K562 (cell line): ENCODE data around the gene CETN2. TPM values are rescaled to one million over a fixed set of nuclear protein-coding genes. Genes with fewer than 3 reads are reported as not detected.

Experiments used
- ATAC-seq: fragments of 200-7000 bp; cut with Tn5 transposase; 3 replicates; pipeline ENCODE4 v1.9.1; 2020; ENCODE audit warnings: moderate library complexity
- BruUV-seq: library from RNA; stranded (reverse); fragments of 400-500 nt; replicated peaks from 2 replicates; lab custom pipeline; 2021; lab: Mats Ljungman, UMichigan
- CTCF ChIA-PET: fragments of 300-600 bp; formaldehyde crosslinking; extraction: SDS; loops from one replicate; lab custom pipeline; 2021; ENCODE audit warnings: low intra/inter-chr PET ratio; lab: Yijun Ruan, JAX
- POLR2A ChIA-PET: fragments of 300-600, 350-650 bp; sonication (Branson Sonifier 250); formaldehyde crosslinking; extraction: SDS; loops from one replicate; lab custom pipeline; 2021; ENCODE audit warnings: antibody characterized with exemption, inconsistent platforms; lab: Yijun Ruan, JAX
- DNase-seq, 4 experiments: peaks; one replicate each; pipeline versions ENCODE4 v3.0.0 to v3.0.0-alpha.2; 2011 to 2018; ENCODE audit warnings: low spot score in 3 of 4, mixed read lengths in 3 of 4; ENCODE audit errors: extremely low read depth in 1 of 4
- FAIRE-seq: peaks from 2 replicates; lab custom pipeline; 2011; peaks lifted over from hg19 to GRCh38; lab: Jason Lieb, UNC
- H2AFZ ChIP-seq: 2 replicates; pipeline ENCODE4 v1.6.0; 2011; ENCODE audit warnings: low read depth, low read length, control low read depth, inconsistent platforms
- H3K27ac ChIP-seq: fragments of 200-600 bp; 3 replicates; pipeline ENCODE4 v1.8.0; 2011; ENCODE audit warnings: low read depth, mild to moderate bottlenecking, control low read depth, inconsistent platforms, low read length, moderate library complexity, mixed read lengths; ENCODE audit errors: extremely low read depth
- H3K27me3 ChIP-seq, 2 experiments: fragments of 300-600 bp in 1 of 2; 2 replicates in 1 of 2; 3 replicates in 1 of 2; pipeline versions ENCODE4 v1.6.0 to v1.8.0; 2011; ENCODE audit warnings: inconsistent platforms in 2 of 2, low read length in 2 of 2, mild to moderate bottlenecking in 1 of 2, mixed read lengths in 1 of 2, moderate library complexity in 1 of 2; ENCODE audit not compliant: control insufficient read depth in 2 of 2, insufficient read depth in 2 of 2
- H3K36me3 ChIP-seq: fragments of 300-600 bp; 3 replicates; pipeline ENCODE4 v1.8.0; 2011; ENCODE audit warnings: mild to moderate bottlenecking, low read length, inconsistent platforms; ENCODE audit not compliant: control insufficient read depth, insufficient read depth
- H3K4me1 ChIP-seq, 2 experiments: fragments of 200-600 bp in 1 of 2; replicated peaks in 1 of 2; 2 replicates in 1 of 2; 3 replicates in 1 of 2; pipeline versions ENCODE4 v1.5.1 to v1.8.0; 2011; ENCODE audit warnings: inconsistent platforms in 2 of 2, low read length in 2 of 2, mild to moderate bottlenecking in 1 of 2, mixed read lengths in 1 of 2, moderate library complexity in 1 of 2; ENCODE audit not compliant: control insufficient read depth in 2 of 2, insufficient read depth in 2 of 2
- H3K4me2 ChIP-seq: 2 replicates; pipeline ENCODE4 v1.6.1; 2011; ENCODE audit warnings: low read length, control low read depth, inconsistent platforms, mixed read lengths; ENCODE audit not compliant: insufficient read depth
- H3K4me3 ChIP-seq: fragments of 200-600 bp; sonication (generic), shearing (Covaris generic); 2 replicates; pipeline ENCODE4 v1.5.1; 2016; ENCODE audit warnings: control low read depth, inconsistent platforms
- H3K79me2 ChIP-seq: fragments of 200-600 bp; 3 replicates; pipeline ENCODE4 v1.8.0; 2011; ENCODE audit warnings: low read length, inconsistent platforms; ENCODE audit not compliant: control insufficient read depth, insufficient read depth
- H3K9ac ChIP-seq, 2 experiments: 2 replicates each; pipeline versions ENCODE4 v1.6.0 to v1.6.1; 2011; ENCODE audit warnings: low read depth in 2 of 2, low read length in 2 of 2, control low read depth in 1 of 2, inconsistent platforms in 1 of 2, mild to moderate bottlenecking in 1 of 2, mixed read lengths in 1 of 2; ENCODE audit not compliant: insufficient read depth in 1 of 2
- H3K9me1 ChIP-seq: one replicate; pipeline ENCODE4 v1.6.0; 2011; ENCODE audit warnings: inconsistent platforms, mild to moderate bottlenecking, low read length, moderate library complexity; ENCODE audit not compliant: control insufficient read depth, insufficient read depth
- H3K9me3 ChIP-seq: replicated peaks from 2 replicates; pipeline ENCODE4 v1.5.1; 2011; ENCODE audit warnings: low read depth, low read length, inconsistent platforms; ENCODE audit not compliant: control insufficient read depth, insufficient read depth
- H4K20me1 ChIP-seq: replicated peaks from 2 replicates; pipeline ENCODE4 v1.6.1; 2011; ENCODE audit warnings: low read length, inconsistent platforms, mixed read lengths; ENCODE audit not compliant: control insufficient read depth, insufficient read depth
- CHD4 ChIP-seq: fragments of 200-600 bp; sonication (generic); IDR thresholded peaks from 3 replicates; pipeline ENCODE4 v1.6.1; 2012; ENCODE audit warnings: low read depth, mild to moderate bottlenecking, mixed read lengths, low read length, inconsistent platforms; ENCODE audit not compliant: insufficient read depth, insufficient replicate concordance, poor library complexity, severe bottlenecking
- KLF16 ChIP-seq: IDR thresholded peaks from 2 replicates; pipeline ENCODE4 v1.6.1; 2016; ENCODE audit warnings: antibody characterized with exemption
- SMARCA5 ChIP-seq: fragments of 450-650 bp; IDR thresholded peaks from 2 replicates; pipeline ENCODE4 v1.6.1; 2016
- SMC3 ChIP-seq: conservative IDR thresholded peaks from 2 replicates; pipeline ENCODE4 v1.6.1; 2011; ENCODE audit warnings: low read depth, low read length, improper control_type of control experiment; ENCODE audit not compliant: insufficient read depth
- STAG1 ChIP-seq: sonication (generic); formaldehyde crosslinking; IDR thresholded peaks from 2 replicates; pipeline ENCODE4 v1.5.0; 2020; ENCODE audit warnings: missing genetic modification reagents, borderline replicate concordance
- ZBTB8A ChIP-seq: fragments of 450-650 bp; IDR thresholded peaks from 2 replicates; pipeline ENCODE4 v1.6.1; 2018; ENCODE audit warnings: mild to moderate bottlenecking, moderate library complexity; ENCODE audit not compliant: partially characterized antibody
- ZFP30 ChIP-seq: fragments of 250-450 bp; sonication (Bioruptor Pico); IDR thresholded peaks from 2 replicates; pipeline ENCODE4 v1.8.0; 2022; ENCODE audit warnings: moderate library complexity, mild to moderate bottlenecking, inconsistent platforms, borderline replicate concordance
- WGBS: fragments of 100-300 bp; shearing (Covaris generic); methylation state at CpG from one replicate; pipeline ENCODE4 v1.1.6; 2016; ENCODE audit warnings: low coverage, mixed read lengths; ENCODE audit not compliant: insufficient coverage; ENCODE audit errors: missing lambda C conversion rate; 5-methylcytosine and 5-hydroxymethylcytosine counted together
- in situ Hi-C: fragments of 300-500 bp; cut with MboI; formaldehyde crosslinking; loops from 4 replicates; pipeline ENCODE4 v1.15.0; 2018; ENCODE audit warnings: inconsistent platforms, mixed read lengths
- intact Hi-C: fragments of 100-400 bp; cut with micrococcal nuclease; formaldehyde crosslinking; loops from 2 replicates; pipeline ENCODE4 v1.14.2; 2022
- polyA plus RNA-seq, 8 experiments: library from polyadenylated mRNA; depleted of rRNA in 4 of 8; stranded (reverse) in 5 of 8; unstranded in 3 of 8; fragments of >200 nt; fragmentation: Nextera tagmentation in 2 of 8; fragmentation: Illumina TruSeq in 1 of 8; extraction: Ambion mirVana in 2 of 8; extraction: Trizol in 1 of 8; gene quantifications; 2 replicates each; pipeline versions ENCODE4 v1.2.1 to v1.2.3, GENCODE V29; 2011 to 2014; ENCODE audit warnings: inconsistent platforms in 1 of 8, missing spikeins in 1 of 8
- total RNA-seq, 7 experiments: library from RNA; depleted of rRNA in 6 of 7; stranded (reverse); fragments of >200 nt in 6 of 7; fragmentation: Illumina TruSeq in 2 of 7; extraction: Trizol in 2 of 7; gene quantifications; 2 replicates each; pipeline versions ENCODE4 v1.2.1 to v1.2.3, GENCODE V29; 2011 to 2021; ENCODE audit warnings: low replicate concordance in 1 of 7
- TF ChIP-seq, protein P1 (sequence below), 2 experiments: IDR thresholded peaks; 2 replicates each; pipeline ENCODE4 v1.6.1; 2011; ENCODE audit warnings: borderline replicate concordance in 1 of 2, control low read depth in 1 of 2, low read depth in 1 of 2, low read length in 1 of 2, mild to moderate bottlenecking in 1 of 2, mixed read lengths in 1 of 2, moderate library complexity in 1 of 2; ENCODE audit not compliant: insufficient read depth in 1 of 2, insufficient read length in 1 of 2, poor library complexity in 1 of 2, severe bottlenecking in 1 of 2; ENCODE audit errors: extremely low read depth in 1 of 2
- TF ChIP-seq, protein P2 (sequence below): fragments of 200-800 bp; sonication (Bioruptor generic); IDR thresholded peaks from 2 replicates; pipeline ENCODE4 v1.6.1; 2017; ENCODE audit warnings: missing genetic modification characterization, missing compliant biosample characterization
- TF ChIP-seq, protein P3 (sequence below), 2 experiments: fragments of 450-650 bp; conservative IDR thresholded peaks; 2 replicates each; pipeline ENCODE4 v1.6.1; 2017; ENCODE audit warnings: mild to moderate bottlenecking in 2 of 2, moderate library complexity in 2 of 2

CETN2 gene
- total and polyA plus RNA-seq, 9 of the 15 experiments (the other 6 are each of a cell fraction or from before 2014, with no cell fraction given), result 16.7 to 37.1 (median 27.6) TPM

DNA sequence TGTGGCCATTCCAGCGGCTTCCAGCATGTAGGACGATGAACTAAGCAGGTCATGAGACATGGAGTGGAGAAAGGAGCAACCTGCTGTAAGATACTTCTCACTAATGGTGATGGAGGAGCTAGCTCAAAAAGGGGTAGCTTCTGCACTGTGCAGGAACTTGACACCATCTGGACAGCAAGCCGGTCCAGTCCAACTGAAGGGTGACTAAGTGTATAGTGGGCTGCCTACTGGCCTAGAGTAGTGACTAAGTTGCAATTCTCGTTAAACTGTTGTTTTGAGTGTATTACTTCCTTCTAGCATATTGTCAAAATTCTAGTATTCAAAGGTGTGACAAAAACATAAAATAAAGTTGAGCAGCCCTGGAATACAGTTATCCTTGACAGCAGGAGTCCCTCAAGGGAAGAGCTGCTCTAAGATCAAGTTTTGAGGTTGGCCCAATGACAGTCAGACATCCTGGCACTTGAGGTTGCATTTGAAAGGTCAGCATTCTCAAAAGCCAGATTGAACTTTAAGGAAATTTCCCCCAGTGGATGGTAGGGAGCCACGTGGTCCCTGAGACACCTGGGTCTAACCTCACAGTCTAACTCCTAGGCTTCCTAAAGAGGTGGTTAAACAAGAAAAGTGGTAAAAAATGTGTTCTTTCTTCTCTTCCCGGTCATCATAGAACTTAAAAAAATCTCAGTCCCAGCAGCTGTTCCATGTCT lies 8.0 kb downstream of the CETN2 start (continued):
- TF ChIP-seq, protein P1, sequence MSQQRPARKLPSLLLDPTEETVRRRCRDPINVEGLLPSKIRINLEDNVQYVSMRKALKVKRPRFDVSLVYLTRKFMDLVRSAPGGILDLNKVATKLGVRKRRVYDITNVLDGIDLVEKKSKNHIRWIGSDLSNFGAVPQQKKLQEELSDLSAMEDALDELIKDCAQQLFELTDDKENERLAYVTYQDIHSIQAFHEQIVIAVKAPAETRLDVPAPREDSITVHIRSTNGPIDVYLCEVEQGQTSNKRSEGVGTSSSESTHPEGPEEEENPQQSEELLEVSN (IDR thresholded peaks at IDR 0.05; ENCODE audit: borderline replicate concordance in 1 of 2, extremely low read depth in 1 of 2, insufficient read depth in 1 of 2, insufficient read length in 1 of 2, low read depth in 1 of 2, low read length in 1 of 2, poor library complexity in 1 of 2, severe bottlenecking in 1 of 2), result no peak
- TF ChIP-seq, protein P2, sequence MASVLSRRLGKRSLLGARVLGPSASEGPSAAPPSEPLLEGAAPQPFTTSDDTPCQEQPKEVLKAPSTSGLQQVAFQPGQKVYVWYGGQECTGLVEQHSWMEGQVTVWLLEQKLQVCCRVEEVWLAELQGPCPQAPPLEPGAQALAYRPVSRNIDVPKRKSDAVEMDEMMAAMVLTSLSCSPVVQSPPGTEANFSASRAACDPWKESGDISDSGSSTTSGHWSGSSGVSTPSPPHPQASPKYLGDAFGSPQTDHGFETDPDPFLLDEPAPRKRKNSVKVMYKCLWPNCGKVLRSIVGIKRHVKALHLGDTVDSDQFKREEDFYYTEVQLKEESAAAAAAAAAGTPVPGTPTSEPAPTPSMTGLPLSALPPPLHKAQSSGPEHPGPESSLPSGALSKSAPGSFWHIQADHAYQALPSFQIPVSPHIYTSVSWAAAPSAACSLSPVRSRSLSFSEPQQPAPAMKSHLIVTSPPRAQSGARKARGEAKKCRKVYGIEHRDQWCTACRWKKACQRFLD, result no peak
- TF ChIP-seq SMARCA5, result no peak
- no peak for TF ChIP-seq CHD4

DNA sequence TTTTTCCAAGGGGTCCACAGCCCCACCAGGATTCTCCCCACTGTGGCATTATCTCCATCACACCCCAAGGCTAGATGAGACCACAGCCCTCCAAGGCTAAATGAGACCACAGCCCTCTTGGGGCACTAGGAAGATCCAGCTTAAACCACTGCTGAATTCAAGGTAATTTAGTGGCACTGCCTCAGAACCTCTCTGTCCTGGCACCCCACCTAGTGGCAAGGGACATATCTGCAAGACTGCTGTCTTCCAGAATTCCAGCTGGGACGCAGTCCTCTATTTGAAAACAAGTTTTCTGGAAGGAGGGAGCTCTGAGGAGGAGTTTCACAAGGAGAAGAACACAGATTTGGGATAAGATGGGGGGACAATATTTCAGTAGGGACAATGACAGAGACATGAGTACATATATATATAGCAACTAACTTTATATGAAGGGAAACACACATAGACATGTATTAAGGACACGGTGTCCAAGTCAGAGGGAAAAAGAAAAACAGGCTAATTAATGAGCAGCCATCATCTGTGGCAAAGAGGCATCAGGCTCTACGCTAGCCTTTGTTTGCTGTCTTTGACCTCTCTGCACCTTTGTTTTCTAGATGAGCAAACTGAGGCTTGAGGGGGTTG lies 9.3 kb downstream of the CETN2 start:
- DNase-seq (peak; percentile 45 to 57 (median 52)), ATAC-seq (peak; percentile 68), FAIRE-seq (peak; percentile 87)
- H3K27me3 ChIP-seq, result peaks cover 3 to 13% of the 10 kb centered on the region in 2 experiments; a peak in 4 of 5 replicates
- peaks cover 0 to 8% of the 10 kb centered on the region in 2 experiments; a peak in 2 of 5 replicates for H3K4me1 ChIP-seq
- H3K9ac ChIP-seq, result no peak overlapping the region
- WGBS, result 0% methylated on average over 3 of the region's 3 CpGs
- H2AFZ ChIP-seq, result no peak overlapping the region
- in situ Hi-C loops, result loop anchor here (5.0 kb wide), 1 partner anchor 1069 kb away; no protein-coding TSS in a partner anchor
- BruUV-seq, result no TSS peak
- H3K36me3 ChIP-seq, result no peaks in the 10 kb centered on the region
- ChIA-PET CTCF (interaction anchor here (0.6 to 1.3 kb wide), 4 partner anchors 176 to 1072 kb away, joined by 3 read pairs; no protein-coding TSS in a partner anchor), POLR2A (interaction anchor here (0.5 to 1.1 kb wide), 4 partner anchors 9 to 846 kb away, joined by 3 to 6 read pairs (median 4); partner anchors contain the start of genes CETN2 and NSDHL)
- H3K9me3 ChIP-seq, result no peaks in the 10 kb centered on the region
- H3K27ac ChIP-seq, result no peak overlapping the region
- no peaks in the 10 kb centered on the region for H3K9me1 ChIP-seq
- H4K20me1 ChIP-seq, result no peaks in the 10 kb centered on the region
- intact Hi-C loops, result no loop called here
- H3K79me2 ChIP-seq, result no peaks in the 10 kb centered on the region
- no peak overlapping the region for H3K4me2 ChIP-seq
- H3K4me3 ChIP-seq, result no peak overlapping the region
- TF ChIP-seq SMC3 (peak; percentile 65), STAG1 (peak; percentile 68; the same call in 1 of the 2 replicates), KLF16 (0 out of 2 replicates have a peak, but pooled peaks have one; percentile 13), ZFP30 (CRISPR knock-in tag) (no peak), ZBTB8A (no peak)
- TF ChIP-seq, protein P3, sequence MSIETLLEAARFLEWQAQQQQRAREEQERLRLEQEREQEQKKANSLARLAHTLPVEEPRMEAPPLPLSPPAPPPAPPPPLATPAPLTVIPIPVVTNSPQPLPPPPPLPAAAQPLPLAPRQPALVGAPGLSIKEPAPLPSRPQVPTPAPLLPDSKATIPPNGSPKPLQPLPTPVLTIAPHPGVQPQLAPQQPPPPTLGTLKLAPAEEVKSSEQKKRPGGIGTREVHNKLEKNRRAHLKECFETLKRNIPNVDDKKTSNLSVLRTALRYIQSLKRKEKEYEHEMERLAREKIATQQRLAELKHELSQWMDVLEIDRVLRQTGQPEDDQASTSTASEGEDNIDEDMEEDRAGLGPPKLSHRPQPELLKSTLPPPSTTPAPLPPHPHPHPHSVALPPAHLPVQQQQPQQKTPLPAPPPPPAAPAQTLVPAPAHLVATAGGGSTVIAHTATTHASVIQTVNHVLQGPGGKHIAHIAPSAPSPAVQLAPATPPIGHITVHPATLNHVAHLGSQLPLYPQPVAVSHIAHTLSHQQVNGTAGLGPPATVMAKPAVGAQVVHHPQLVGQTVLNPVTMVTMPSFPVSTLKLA (conservative IDR thresholded peaks at IDR 0.05), result no peak
